ENCODE data around the gene USP4. TPM values are rescaled to one million over a fixed set of nuclear protein-coding genes. Genes with fewer than 3 reads are reported as not detected.
A peak's percentile ranks its signal among the peaks of the same experiment; 100 is the strongest.
"Not testable (repeated sequence)": the region's sequence is repeated elsewhere in the genome, so short reads cannot be mapped to it uniquely, and the experiment has no call there.

The USP4 gene
- polyA plus RNA-seq (2013, experiment 1 of 2; ENCODE audit: insufficient read length), result 50.0 TPM
- polyA plus RNA-seq (2013, experiment 2 of 2; ENCODE audit: insufficient read length), result 48.7 TPM

GRCh38 chr3:49339941-49340800 lies at the start of gene USP4:
TSS of gene USP4 (minus strand) at chr3:49340053. CDS start at chr3:49340024, 29 bp downstream.
- peak; percentile 90 for DNase-seq

- DNase-seq, result no peak
Observed at GRCh38 chr3:49389297-49389696, 49.4 kb upstream of the USP4 start.

GRCh38 chr3:49388289-49388820 lies 48.5 kb upstream of the USP4 start:
- peak; percentile 57 for DNase-seq

GRCh38 chr3:49387721-49388120 lies 47.9 kb upstream of the USP4 start:
- no peak for DNase-seq

GRCh38 chr3:49386056-49386756 lies 46.4 kb upstream of the USP4 start:
- DNase-seq, result no peak

GRCh38 chr3:49385617-49386016 lies 45.8 kb upstream of the USP4 start:
- no peak for DNase-seq

- DNase-seq, result no peak
Observed at GRCh38 chr3:49383387-49383786, 43.5 kb upstream of the USP4 start.

- DNase-seq, result peak; percentile 86
Observed at GRCh38 chr3:49378249-49378895, 38.5 kb upstream of the USP4 start.

- DNase-seq, result peak; percentile 56
Observed at GRCh38 chr3:49377483-49377882, 37.6 kb upstream of the USP4 start.

GRCh38 chr3:49371946-49372345 lies 32.1 kb upstream of the USP4 start:
- DNase-seq, result no peak

GRCh38 chr3:49370585-49371290 lies 30.9 kb upstream of the USP4 start:
- DNase-seq, result no peak

- peak; percentile 64 for DNase-seq
Observed at GRCh38 chr3:49362561-49362960, 22.7 kb upstream of the USP4 start.

GRCh38 chr3:49359623-49360022 lies 19.8 kb upstream of the USP4 start:
- peak; percentile 36 for DNase-seq

GRCh38 chr3:49358884-49359225 lies 19.0 kb upstream of the USP4 start:
- DNase-seq, result no peak

- DNase-seq, result peak; percentile 97
Observed at GRCh38 chr3:49358217-49358883, 18.5 kb upstream of the USP4 start, which contains the start of gene GPX1. TSS of gene GPX1 (minus strand) at chr3:49358353. CDS start at chr3:49358278, 75 bp downstream.

GRCh38 chr3:49357443-49358216 lies 17.8 kb upstream of the USP4 start:
- peak; percentile 89 for DNase-seq

- DNase-seq, result not testable (repeated sequence)
Observed at GRCh38 chr3:49357095-49357442, 17.2 kb upstream of the USP4 start.

GRCh38 chr3:49352890-49353421 lies 13.1 kb upstream of the USP4 start:
- DNase-seq, result no peak

GRCh38 chr3:49352281-49352680 lies 12.4 kb upstream of the USP4 start:
- no peak for DNase-seq

GRCh38 chr3:49351521-49352011 lies 11.7 kb upstream of the USP4 start:
- DNase-seq, result peak; percentile 82
